Measurements from ENCODE around the gene TMED4. TPM values are rescaled to one million over a fixed set of nuclear protein-coding genes. Genes with fewer than 3 reads are reported as not detected.

The TMED4 gene
- total and polyA plus RNA-seq, 2 of the 13 experiments (the other 11 are each of a cell fraction or from before 2014, with no cell fraction given) = 81.4 to 109 TPM

GRCh38 chr7:44624318-44624717 is 42.3 kb upstream of the TMED4 start:
- ATAC-seq (no peak), FAIRE-seq (no peak), DNase-seq (ENCODE audit: low spot score) (no peak)
- intact Hi-C loops (cut with micrococcal nuclease; ENCODE audit: unreplicated experiment) = no loop called here
- Histone ChIP-seq H3K36me3 (replicated peaks in 1 of 2; ENCODE audit: control insufficient read depth in 1 of 2, insufficient read depth in 2 of 2, low read length in 2 of 2) (peaks cover 12 to 32% of the 10 kb centered on the region in 2 experiments; a peak in 4 of 5 replicates), H3K27me3 (ENCODE audit: control insufficient read depth in 1 of 2, insufficient read depth in 2 of 2, low read length in 2 of 2) (no peaks in the 10 kb centered on the region), H3K9me3 (ENCODE audit: low read length) (no peaks in the 10 kb centered on the region), H3K79me2 (ENCODE audit: insufficient read depth, low read length) (peaks cover 53% of the 10 kb centered on the region), H2AFZ (ENCODE audit: low read length) (no peak overlapping the region), H4K20me1 (ENCODE audit: insufficient read depth, low read length) (no peaks in the 10 kb centered on the region), H3K9ac (ENCODE audit: insufficient read depth, low read depth, low read length) (no peak overlapping the region), H3K27ac (ENCODE audit: extremely low read length, insufficient read depth, low read length) (no peak overlapping the region), H3K4me1 (ENCODE audit: insufficient read depth, low read length) (peaks cover 25% of the 10 kb centered on the region), H3K4me3 (replicated peaks in 1 of 3; ENCODE audit: insufficient read depth in 1 of 3, low read depth in 2 of 3, low read length in 3 of 3) (no peak overlapping the region), H3K4me2 (ENCODE audit: low read depth, low read length) (no peak overlapping the region)
- ChIA-PET POLR2A (no interaction called here), CTCF (ENCODE audit: low intra/inter-chr PET ratio, low total read pairs) (no interaction called here)
- BruUV-seq (replicated peaks) = TSS peak; percentile 20
- 98% methylated on average over 9 of the region's 9 CpGs for WGBS (ENCODE audit: low lambda C conversion rate)
- TF ChIP-seq ZNF607 (CRISPR knock-in tag; IDR thresholded peaks at IDR 0.05; ENCODE audit: borderline replicate concordance) = no peak
- no peak for TF ChIP-seq ZNF501 (CRISPR knock-in tag; IDR thresholded peaks at IDR 0.05)
- TF ChIP-seq ZNF430 (CRISPR knock-in tag; IDR thresholded peaks at IDR 0.05) = no peak
- no peak for TF ChIP-seq THRA (CRISPR knock-in tag; IDR thresholded peaks at IDR 0.05; ENCODE audit: borderline replicate concordance)
- no peak for TF ChIP-seq ZBTB46 (CRISPR knock-in tag; IDR thresholded peaks at IDR 0.05; ENCODE audit: borderline replicate concordance)
- TF ChIP-seq EHMT2 (IDR thresholded peaks at IDR 0.05; ENCODE audit: borderline replicate concordance, low read depth, low read length) = no peak
- TF ChIP-seq HOXA5 (CRISPR knock-in tag; IDR thresholded peaks at IDR 0.05) = no peak
- TF ChIP-seq IRX3 (CRISPR knock-in tag; IDR thresholded peaks at IDR 0.05; ENCODE audit: borderline replicate concordance, low read depth) = no peak
- TF ChIP-seq ZNF615 (CRISPR knock-in tag; IDR thresholded peaks at IDR 0.05; ENCODE audit: borderline replicate concordance) = no peak
- no peak for TF ChIP-seq ZBTB39 (CRISPR knock-in tag; IDR thresholded peaks at IDR 0.05)
- TF ChIP-seq ZNF841 (CRISPR knock-in tag; IDR thresholded peaks at IDR 0.05; ENCODE audit: borderline replicate concordance) = no peak
- no peak for TF ChIP-seq ZNF333 (CRISPR knock-in tag; IDR thresholded peaks at IDR 0.05; ENCODE audit: borderline replicate concordance)
- TF ChIP-seq MIER3 (CRISPR knock-in tag; IDR thresholded peaks at IDR 0.05; ENCODE audit: borderline replicate concordance) = no peak
- TF ChIP-seq KLF6 (CRISPR knock-in tag; IDR thresholded peaks at IDR 0.05) = no peak
- TF ChIP-seq HMGA1 (CRISPR knock-in tag; conservative IDR thresholded peaks at IDR 0.05) = no peak
- no peak for TF ChIP-seq MAFF (IDR thresholded peaks at IDR 0.05; ENCODE audit: low read depth, low read length)
- in situ Hi-C loops (cut with HindIII; ENCODE audit: extremely low pct_ligation_motif_present, low pct_unique_long_range_greater_than_20kb) = no loop called here
